K562 (cell line): ENCODE measurements around the gene HSPH1. TPM values are rescaled to one million over a fixed set of nuclear protein-coding genes. Genes with fewer than 3 reads are reported as not detected.

ENCODE experiments used
- ATAC-seq: fragments of 200-7000 bp; cut with Tn5 transposase; 3 replicates; pipeline ENCODE4 v1.9.1; 2020; ENCODE audit warnings: moderate library complexity
- BruUV-seq: library from RNA; stranded (reverse); fragments of 400-500 nt; replicated peaks from 2 replicates; lab custom pipeline; 2021; lab: Mats Ljungman, UMichigan
- CTCF ChIA-PET: fragments of 300-600 bp; formaldehyde crosslinking; extraction: SDS; loops from one replicate; lab custom pipeline; 2021; ENCODE audit warnings: low intra/inter-chr PET ratio; lab: Yijun Ruan, JAX
- POLR2A ChIA-PET: fragments of 300-600, 350-650 bp; sonication (Branson Sonifier 250); formaldehyde crosslinking; extraction: SDS; loops from one replicate; lab custom pipeline; 2021; ENCODE audit warnings: antibody characterized with exemption, inconsistent platforms; lab: Yijun Ruan, JAX
- DNase-seq, 4 experiments: peaks; one replicate each; pipeline versions ENCODE4 v3.0.0 to v3.0.0-alpha.2; 2011 to 2018; ENCODE audit warnings: low spot score in 3 of 4, mixed read lengths in 3 of 4; ENCODE audit errors: extremely low read depth in 1 of 4
- FAIRE-seq: peaks from 2 replicates; lab custom pipeline; 2011; peaks lifted over from hg19 to GRCh38; lab: Jason Lieb, UNC
- H2AFZ ChIP-seq: 2 replicates; pipeline ENCODE4 v1.6.0; 2011; ENCODE audit warnings: low read depth, low read length, control low read depth, inconsistent platforms
- H3K27ac ChIP-seq: fragments of 200-600 bp; 3 replicates; pipeline ENCODE4 v1.8.0; 2011; ENCODE audit warnings: low read depth, mild to moderate bottlenecking, control low read depth, inconsistent platforms, low read length, moderate library complexity, mixed read lengths; ENCODE audit errors: extremely low read depth
- H3K27me3 ChIP-seq, 2 experiments: fragments of 300-600 bp in 1 of 2; 2 replicates in 1 of 2; 3 replicates in 1 of 2; pipeline versions ENCODE4 v1.6.0 to v1.8.0; 2011; ENCODE audit warnings: inconsistent platforms in 2 of 2, low read length in 2 of 2, mild to moderate bottlenecking in 1 of 2, mixed read lengths in 1 of 2, moderate library complexity in 1 of 2; ENCODE audit not compliant: control insufficient read depth in 2 of 2, insufficient read depth in 2 of 2
- H3K36me3 ChIP-seq: fragments of 300-600 bp; 3 replicates; pipeline ENCODE4 v1.8.0; 2011; ENCODE audit warnings: mild to moderate bottlenecking, low read length, inconsistent platforms; ENCODE audit not compliant: control insufficient read depth, insufficient read depth
- H3K4me1 ChIP-seq, 2 experiments: fragments of 200-600 bp in 1 of 2; replicated peaks in 1 of 2; 2 replicates in 1 of 2; 3 replicates in 1 of 2; pipeline versions ENCODE4 v1.5.1 to v1.8.0; 2011; ENCODE audit warnings: inconsistent platforms in 2 of 2, low read length in 2 of 2, mild to moderate bottlenecking in 1 of 2, mixed read lengths in 1 of 2, moderate library complexity in 1 of 2; ENCODE audit not compliant: control insufficient read depth in 2 of 2, insufficient read depth in 2 of 2
- H3K4me2 ChIP-seq: 2 replicates; pipeline ENCODE4 v1.6.1; 2011; ENCODE audit warnings: low read length, control low read depth, inconsistent platforms, mixed read lengths; ENCODE audit not compliant: insufficient read depth
- H3K4me3 ChIP-seq: fragments of 200-600 bp; sonication (generic), shearing (Covaris generic); 2 replicates; pipeline ENCODE4 v1.5.1; 2016; ENCODE audit warnings: control low read depth, inconsistent platforms
- H3K79me2 ChIP-seq: fragments of 200-600 bp; 3 replicates; pipeline ENCODE4 v1.8.0; 2011; ENCODE audit warnings: low read length, inconsistent platforms; ENCODE audit not compliant: control insufficient read depth, insufficient read depth
- H3K9ac ChIP-seq, 2 experiments: 2 replicates each; pipeline versions ENCODE4 v1.6.0 to v1.6.1; 2011; ENCODE audit warnings: low read depth in 2 of 2, low read length in 2 of 2, control low read depth in 1 of 2, inconsistent platforms in 1 of 2, mild to moderate bottlenecking in 1 of 2, mixed read lengths in 1 of 2; ENCODE audit not compliant: insufficient read depth in 1 of 2
- H3K9me1 ChIP-seq: one replicate; pipeline ENCODE4 v1.6.0; 2011; ENCODE audit warnings: inconsistent platforms, mild to moderate bottlenecking, low read length, moderate library complexity; ENCODE audit not compliant: control insufficient read depth, insufficient read depth
- H3K9me3 ChIP-seq: replicated peaks from 2 replicates; pipeline ENCODE4 v1.5.1; 2011; ENCODE audit warnings: low read depth, low read length, inconsistent platforms; ENCODE audit not compliant: control insufficient read depth, insufficient read depth
- H4K20me1 ChIP-seq: replicated peaks from 2 replicates; pipeline ENCODE4 v1.6.1; 2011; ENCODE audit warnings: low read length, inconsistent platforms, mixed read lengths; ENCODE audit not compliant: control insufficient read depth, insufficient read depth
- BDP1 ChIP-seq: IDR thresholded peaks from 3 replicates; pipeline ENCODE4 v1.6.1; 2011; ENCODE audit not compliant: insufficient read length, insufficient read depth
- COPS2 ChIP-seq: fragments of 450-650 bp; conservative IDR thresholded peaks from 2 replicates; pipeline ENCODE4 v1.6.1; 2016; ENCODE audit warnings: mild to moderate bottlenecking, moderate library complexity
- UBTF ChIP-seq, 2 experiments: IDR thresholded peaks; 2 replicates each; pipeline ENCODE4 v1.6.1; 2012; ENCODE audit warnings: improper control_type of control experiment in 2 of 2, low read depth in 2 of 2, low read length in 2 of 2, borderline replicate concordance in 1 of 2
- WGBS: fragments of 100-300 bp; shearing (Covaris generic); methylation state at CpG from one replicate; pipeline ENCODE4 v1.1.6; 2016; ENCODE audit warnings: low coverage, mixed read lengths; ENCODE audit not compliant: insufficient coverage; ENCODE audit errors: missing lambda C conversion rate; 5-methylcytosine and 5-hydroxymethylcytosine counted together
- in situ Hi-C: fragments of 300-500 bp; cut with MboI; formaldehyde crosslinking; loops from 4 replicates; pipeline ENCODE4 v1.15.0; 2018; ENCODE audit warnings: inconsistent platforms, mixed read lengths
- intact Hi-C: fragments of 100-400 bp; cut with micrococcal nuclease; formaldehyde crosslinking; loops from 2 replicates; pipeline ENCODE4 v1.14.2; 2022
- polyA plus RNA-seq, 8 experiments: library from polyadenylated mRNA; depleted of rRNA in 4 of 8; stranded (reverse) in 5 of 8; unstranded in 3 of 8; fragments of >200 nt; fragmentation: Nextera tagmentation in 2 of 8; fragmentation: Illumina TruSeq in 1 of 8; extraction: Ambion mirVana in 2 of 8; extraction: Trizol in 1 of 8; gene quantifications; 2 replicates each; pipeline versions ENCODE4 v1.2.1 to v1.2.3, GENCODE V29; 2011 to 2014; ENCODE audit warnings: inconsistent platforms in 1 of 8, missing spikeins in 1 of 8
- total RNA-seq, 7 experiments: library from RNA; depleted of rRNA in 6 of 7; stranded (reverse); fragments of >200 nt in 6 of 7; fragmentation: Illumina TruSeq in 2 of 7; extraction: Trizol in 2 of 7; gene quantifications; 2 replicates each; pipeline versions ENCODE4 v1.2.1 to v1.2.3, GENCODE V29; 2011 to 2021; ENCODE audit warnings: low replicate concordance in 1 of 7

Gene HSPH1
- total and polyA plus RNA-seq, 9 of the 15 experiments (the other 6 are each of a cell fraction or from before 2014, with no cell fraction given), result 34.6 to 104 (median 64.7) TPM

GRCh38 chr13:31090096-31090495, 71.6 kb downstream of the HSPH1 start:
- WGBS, result 4% methylated on average over 4 of the region's 5 CpGs
- no peak overlapping the region for H3K27ac ChIP-seq
- H3K4me2 ChIP-seq, result no peak overlapping the region
- in situ Hi-C loops, result no loop called here
- peaks cover 15 to 38% of the 10 kb centered on the region in 2 experiments; a peak in 3 of 5 replicates for H3K27me3 ChIP-seq
- POLR2A ChIA-PET, result no interaction called here
- TF ChIP-seq COPS2 (no peak), UBTF (IDR thresholded peaks at IDR 0.05; ENCODE audit: borderline replicate concordance in 1 of 2, low read depth in 2 of 2, low read length in 2 of 2) (no peak), BDP1 (no peak)
- TF ChIP-seq, all 486 proteins: peak for 0
- Histone ChIP-seq H3K36me3 (no peaks in the 10 kb centered on the region), H4K20me1 (no peaks in the 10 kb centered on the region), H3K9me3 (no peaks in the 10 kb centered on the region), H2AFZ (no peak overlapping the region), H3K4me3 (no peak overlapping the region), H3K4me1 (no peaks in the 10 kb centered on the region), H3K9ac (no peak overlapping the region), H3K9me1 (no peaks in the 10 kb centered on the region), H3K79me2 (no peaks in the 10 kb centered on the region)
- intact Hi-C loops, result no loop called here
- FAIRE-seq, result no peak
- no TSS peak for BruUV-seq
- CTCF ChIA-PET, result no interaction called here
- no peak for ATAC-seq
- DNase-seq, result no peak
